H9 (cell line): ENCODE measurements around the gene PCDHGC5. TPM values are rescaled to one million over a fixed set of nuclear protein-coding genes. Genes with fewer than 3 reads are reported as not detected.

Experiments used
- DNase-seq: peaks from one replicate; pipeline ENCODE4 v3.0.0-alpha.2; 2017
- H2AFZ ChIP-seq: one replicate; pipeline ENCODE4 v1.6.1; 2013; ENCODE audit warnings: mild to moderate bottlenecking, low read length, control low read depth, moderate library complexity
- H2AK5ac ChIP-seq: 2 replicates; pipeline ENCODE4 v1.6.1; 2013; ENCODE audit warnings: low read length, control low read depth, mixed read lengths; ENCODE audit not compliant: insufficient read length
- H2BK120ac ChIP-seq: one replicate; pipeline ENCODE4 v1.6.1; 2013; ENCODE audit warnings: low read depth, mild to moderate bottlenecking, low read length, control low read depth, inconsistent platforms; ENCODE audit not compliant: poor library complexity, severe bottlenecking
- H2BK12ac ChIP-seq: 2 replicates; pipeline ENCODE4 v1.6.1; 2013; ENCODE audit warnings: low read length, control low read depth, mixed read lengths, low read depth; ENCODE audit not compliant: insufficient read length
- H2BK15ac ChIP-seq: 2 replicates; pipeline ENCODE4 v1.6.1; 2013; ENCODE audit warnings: low read depth, low read length, control low read depth
- H2BK20ac ChIP-seq: one replicate; pipeline ENCODE4 v1.6.1; 2013; ENCODE audit warnings: low read depth, mild to moderate bottlenecking, low read length, control low read depth, inconsistent platforms; ENCODE audit not compliant: poor library complexity, severe bottlenecking
- H2BK5ac ChIP-seq: 2 replicates; pipeline ENCODE4 v1.6.1; 2013; ENCODE audit warnings: low read length, control low read depth, mixed read lengths; ENCODE audit not compliant: insufficient read length
- H3K14ac ChIP-seq: 2 replicates; pipeline ENCODE4 v1.6.1; 2013; ENCODE audit warnings: low read length, control low read depth; ENCODE audit not compliant: insufficient read depth
- H3K18ac ChIP-seq: 2 replicates; pipeline ENCODE4 v1.6.1; 2013; ENCODE audit warnings: low read depth, mild to moderate bottlenecking, mixed read lengths, low read length, control low read depth; ENCODE audit not compliant: insufficient read length
- H3K23ac ChIP-seq: 2 replicates; pipeline ENCODE4 v1.6.1; 2013; ENCODE audit warnings: low read length, control low read depth, mixed read lengths, low read depth; ENCODE audit not compliant: insufficient read length
- H3K23me2 ChIP-seq: 2 replicates; pipeline ENCODE4 v1.6.1; 2013; ENCODE audit warnings: low read depth, mild to moderate bottlenecking, mixed read lengths, low read length, control low read depth; ENCODE audit not compliant: insufficient read length, poor library complexity, severe bottlenecking
- H3K27ac ChIP-seq: 2 replicates; pipeline ENCODE4 v1.5.1; 2013; ENCODE audit warnings: low read length, control low read depth, mixed read lengths, low read depth; ENCODE audit not compliant: insufficient read length
- H3K27me3 ChIP-seq: 2 replicates; pipeline ENCODE4 v1.6.1; 2013; ENCODE audit warnings: low read length, control low read depth, inconsistent platforms; ENCODE audit not compliant: insufficient read depth
- H3K4ac ChIP-seq: 2 replicates; pipeline ENCODE4 v1.6.1; 2013; ENCODE audit warnings: low read depth, mild to moderate bottlenecking, control low read depth, inconsistent platforms, low read length, moderate library complexity
- H3K4me1 ChIP-seq: 2 replicates; pipeline ENCODE4 v1.6.1; 2013; ENCODE audit warnings: low read length, control low read depth, inconsistent platforms; ENCODE audit not compliant: insufficient read depth
- H3K4me2 ChIP-seq: 2 replicates; pipeline ENCODE4 v1.6.1; 2013; ENCODE audit warnings: low read length, control low read depth, mixed read lengths; ENCODE audit not compliant: insufficient read length, insufficient read depth
- H3K56ac ChIP-seq: 2 replicates; pipeline ENCODE4 v1.6.1; 2013; ENCODE audit warnings: low read depth, mild to moderate bottlenecking, mixed read lengths, low read length, control low read depth; ENCODE audit not compliant: insufficient read length
- H3K79me1 ChIP-seq: 2 replicates; pipeline ENCODE4 v1.6.1; 2013; ENCODE audit warnings: low read depth, mild to moderate bottlenecking, moderate library complexity, low read length, control low read depth, inconsistent platforms; ENCODE audit not compliant: insufficient read depth, poor library complexity, severe bottlenecking
- H3K79me2 ChIP-seq: 2 replicates; pipeline ENCODE4 v1.6.1; 2013; ENCODE audit warnings: low read length, control low read depth, inconsistent platforms; ENCODE audit not compliant: insufficient read depth
- H3K9ac ChIP-seq: 2 replicates; pipeline ENCODE4 v1.6.1; 2013; ENCODE audit warnings: low read length, control low read depth, mixed read lengths; ENCODE audit not compliant: insufficient read length; ENCODE audit errors: extremely low read depth
- H3K9me3 ChIP-seq: one replicate; pipeline ENCODE4 v1.6.1; 2013; ENCODE audit warnings: low read depth, low read length, inconsistent platforms; ENCODE audit not compliant: control insufficient read depth
- H3T11ph ChIP-seq: one replicate; pipeline ENCODE4 v1.6.1; 2013; ENCODE audit warnings: mild to moderate bottlenecking, low read length, control low read depth, inconsistent platforms
- H4K20me1 ChIP-seq: one replicate; pipeline ENCODE4 v1.6.1; 2013; ENCODE audit not compliant: control insufficient read depth, insufficient read length, insufficient read depth
- H4K5ac ChIP-seq: 2 replicates; pipeline ENCODE4 v1.6.1; 2013; ENCODE audit warnings: low read depth, mild to moderate bottlenecking, mixed read lengths, low read length, control low read depth; ENCODE audit not compliant: insufficient read length
- H4K8ac ChIP-seq: replicated peaks from 2 replicates; pipeline ENCODE4 v1.6.1; 2013; ENCODE audit warnings: low read length, control low read depth, mixed read lengths, low read depth; ENCODE audit not compliant: insufficient read length
- H4K91ac ChIP-seq: 2 replicates; pipeline ENCODE4 v1.6.1; 2013; ENCODE audit warnings: low read depth, mild to moderate bottlenecking, moderate library complexity, mixed read lengths, low read length, control low read depth; ENCODE audit not compliant: insufficient read length
- H3K27ac Mint-ChIP-seq, 3 experiments: 2 replicates in 2 of 3; 3 replicates in 1 of 3; pipeline ENCODE4 v1.8.0; 2020 to 2021; ENCODE audit warnings: mixed read lengths in 3 of 3, mild to moderate bottlenecking in 1 of 3, moderate library complexity in 1 of 3
- H3K27me3 Mint-ChIP-seq: 2 replicates; pipeline ENCODE4 v1.8.0; 2021; ENCODE audit warnings: low read depth, mild to moderate bottlenecking, moderate library complexity, mixed read lengths
- H3K36me3 Mint-ChIP-seq, 3 experiments: 2 replicates in 2 of 3; 3 replicates in 1 of 3; pipeline ENCODE4 v1.8.0; 2020 to 2021; ENCODE audit warnings: low read depth in 3 of 3, mixed read lengths in 3 of 3; ENCODE audit not compliant: insufficient read depth in 1 of 3
- H3K4me1 Mint-ChIP-seq, 2 experiments: 2 replicates each; pipeline ENCODE4 v1.8.0; 2020; ENCODE audit warnings: mixed read lengths in 2 of 2
- H3K4me3 Mint-ChIP-seq, 2 experiments: 2 replicates in 1 of 2; 3 replicates in 1 of 2; pipeline ENCODE4 v1.8.0; 2020 to 2021; ENCODE audit warnings: mild to moderate bottlenecking in 2 of 2, mixed read lengths in 2 of 2, moderate library complexity in 1 of 2
- H3K9me3 Mint-ChIP-seq, 2 experiments: 2 replicates in 1 of 2; 3 replicates in 1 of 2; pipeline ENCODE4 v1.8.0; 2020; ENCODE audit warnings: mild to moderate bottlenecking in 2 of 2, mixed read lengths in 2 of 2, moderate library complexity in 1 of 2
- CTCF ChIP-seq: fragments of 200-600 bp; sonication (generic); conservative IDR thresholded peaks from 3 replicates; pipeline ENCODE4 v1.8.0; 2021; ENCODE audit warnings: antibody characterized with exemption, mild to moderate bottlenecking
- total RNA-seq: library from RNA; stranded (reverse); gene quantifications from 2 replicates; pipeline ENCODE4 v1.2.1, GENCODE V29; 2021

PCDHGC5 gene
- total RNA-seq, 1 experiment from 2014 or later: 0.66 TPM

- Mint-ChIP-seq H3K27me3 (peaks cover 29% of the 10 kb centered on the region), H3K4me1 (peaks cover 40 to 49% of the 10 kb centered on the region in 2 experiments), H3K36me3 (peaks cover 0 to 21% (median 8%) of the 10 kb centered on the region in 3 experiments; a peak in 4 of 7 replicates), H3K9me3 (peaks cover 0 to 23% of the 10 kb centered on the region in 2 experiments; a peak in 4 of 5 replicates), H3K27ac (no peak overlapping the region), H3K4me3 (no peak overlapping the region)
- Histone ChIP-seq H2BK5ac (no peak overlapping the region), H3K18ac (no peak overlapping the region), H4K20me1 (no peaks in the 10 kb centered on the region), H3K9me3 (peaks cover 5% of the 10 kb centered on the region), H3K79me2 (no peaks in the 10 kb centered on the region), H4K8ac (no peak overlapping the region), H3K14ac (no peak overlapping the region), H3K23ac (no peak overlapping the region), H3K56ac (no peak overlapping the region), H3K27me3 (peaks cover 15% of the 10 kb centered on the region), H3K4me2 (no peak overlapping the region), H4K91ac (no peak overlapping the region), H3K9ac (no peak overlapping the region), H2BK15ac (no peak overlapping the region), H2AK5ac (no peak overlapping the region), H3K27ac (no peak overlapping the region), H2BK20ac (no peak overlapping the region), H3K4me1 (0 out of 2 replicates have a peak, but pooled peaks cover 2% of the 10 kb centered on the region), H4K5ac (no peak overlapping the region), H3K23me2 (peaks cover 17% of the 10 kb centered on the region), H2BK12ac (no peak overlapping the region), H3T11ph (no peak overlapping the region), H2AFZ (no peak overlapping the region), H3K4ac (no peak overlapping the region), H2BK120ac (no peak overlapping the region), H3K79me1 (no peaks in the 10 kb centered on the region)
- no peak for TF ChIP-seq CTCF
- no peak for DNase-seq
These were observed 9.1 kb upstream of the PCDHGC5 start for GRCh38 chr5:141479776-141480175.
